Keratinocyte (primary cell): ENCODE measurements around the gene SELENOW. TPM values are rescaled to one million over a fixed set of nuclear protein-coding genes. Genes with fewer than 3 reads are reported as not detected.
"Not testable (repeated sequence)": the region's sequence is repeated elsewhere in the genome, so short reads cannot be mapped to it uniquely, and the experiment has no call there.

Source experiments
- DNase-seq: peaks from one replicate; pipeline ENCODE4 v3.0.0-alpha.2; 2011; ENCODE audit warnings: low read depth, missing footprints, low spot score
- FAIRE-seq: peaks from 2 replicates; lab custom pipeline; 2011; peaks lifted over from hg19 to GRCh38; lab: Jason Lieb, UNC
- H2AFZ ChIP-seq: 2 replicates; pipeline ENCODE4 v1.6.0; 2012; ENCODE audit warnings: low read length, control low read depth, inconsistent platforms; ENCODE audit not compliant: control insufficient read depth
- H3K27ac ChIP-seq: 2 replicates; pipeline ENCODE4 v1.5.1; 2011; ENCODE audit warnings: low read length; ENCODE audit not compliant: control insufficient read depth, insufficient read depth
- H3K27me3 ChIP-seq: 3 replicates; pipeline ENCODE4 v1.6.0; 2011; ENCODE audit warnings: low read length; ENCODE audit not compliant: control insufficient read depth, insufficient read depth; ENCODE audit errors: extremely low read depth
- H3K36me3 ChIP-seq, 2 experiments: 2 replicates in 1 of 2; 3 replicates in 1 of 2; pipeline ENCODE4 v1.5.1; 2011; ENCODE audit warnings: low read length in 2 of 2, mild to moderate bottlenecking in 1 of 2; ENCODE audit not compliant: control insufficient read depth in 2 of 2, insufficient read depth in 2 of 2; ENCODE audit errors: extremely low read depth in 1 of 2
- H3K4me1 ChIP-seq: 3 replicates; pipeline ENCODE4 v1.5.1; 2011; ENCODE audit warnings: low read length; ENCODE audit not compliant: control insufficient read depth, insufficient read depth; ENCODE audit errors: extremely low read depth
- H3K4me2 ChIP-seq: 3 replicates; pipeline ENCODE4 v1.6.0; 2011; ENCODE audit warnings: low read depth, low read length; ENCODE audit not compliant: control insufficient read depth, insufficient read depth; ENCODE audit errors: extremely low read depth
- H3K4me3 ChIP-seq, 3 experiments: fragments of 200-600 bp in 1 of 3; sonication (generic) in 1 of 3; 2 replicates in 2 of 3; 3 replicates in 1 of 3; pipeline ENCODE4 v1.5.1; 2011 to 2016; ENCODE audit warnings: low read length in 3 of 3, mild to moderate bottlenecking in 3 of 3, control low read depth in 2 of 3, inconsistent platforms in 1 of 3, low read depth in 1 of 3, mixed read lengths in 1 of 3, mixed run types in 1 of 3, moderate library complexity in 1 of 3; ENCODE audit not compliant: control insufficient read depth in 2 of 3, insufficient read depth in 2 of 3; ENCODE audit errors: extremely low read depth in 1 of 3
- H3K79me2 ChIP-seq: 2 replicates; pipeline ENCODE4 v1.6.0; 2012; ENCODE audit warnings: low read length; ENCODE audit not compliant: control insufficient read depth, insufficient read depth
- H3K9ac ChIP-seq: 3 replicates; pipeline ENCODE4 v1.6.0; 2011; ENCODE audit warnings: low read length; ENCODE audit not compliant: control insufficient read depth, insufficient read depth; ENCODE audit errors: extremely low read depth
- H3K9me1 ChIP-seq: 3 replicates; pipeline ENCODE4 v1.6.0; 2011; ENCODE audit warnings: low read length; ENCODE audit not compliant: control insufficient read depth, insufficient read depth; ENCODE audit errors: extremely low read depth
- H3K9me3 ChIP-seq: 2 replicates; pipeline ENCODE4 v1.5.1; 2012; ENCODE audit warnings: low read depth, low read length; ENCODE audit not compliant: control insufficient read depth
- H4K20me1 ChIP-seq: 3 replicates; pipeline ENCODE4 v1.6.0; 2011; ENCODE audit warnings: low read length; ENCODE audit not compliant: control insufficient read depth, insufficient read depth; ENCODE audit errors: extremely low read depth
- CTCF ChIP-seq, 3 experiments: IDR thresholded peaks in 1 of 3; conservative IDR thresholded peaks in 1 of 3; optimal IDR thresholded peaks in 1 of 3; 2 replicates in 2 of 3; 3 replicates in 1 of 3; pipeline versions ENCODE3 to v1.5.1; 2011; ENCODE audit warnings: low read length in 3 of 3, mild to moderate bottlenecking in 3 of 3, moderate library complexity in 2 of 3, control low read depth in 1 of 3, inconsistent platforms in 1 of 3; ENCODE audit not compliant: insufficient read depth in 2 of 3; ENCODE audit errors: extremely low read depth in 1 of 3
- EZH2 ChIP-seq: IDR thresholded peaks from one replicate; pipeline ENCODE4 v1.6.1; 2012; ENCODE audit warnings: inconsistent platforms, mild to moderate bottlenecking, low read length, moderate library complexity
- dilution Hi-C: fragments of 300-500 bp; cut with MboI; formaldehyde crosslinking; loops from one replicate; pipeline ENCODE4 v1.7.0; 2020; ENCODE audit warnings: low sequenced_read_pairs; ENCODE audit not compliant: extremely low pct_ligation_motif_present
- polyA plus RNA-seq, 5 experiments: library from polyadenylated mRNA; depleted of rRNA in 3 of 5; stranded (reverse) in 3 of 5; stranded (forward) in 1 of 5; unstranded in 1 of 5; fragments of >200 nt; gene quantifications; 1 replicate in 1 of 5; 2 replicates in 3 of 5; 3 replicates in 1 of 5; pipeline versions ENCODE4 v1.2.1 to v1.2.3, GENCODE V29; 2011 to 2012; ENCODE audit warnings: missing spikeins in 2 of 5, low read depth in 1 of 5, low replicate concordance in 1 of 5

The SELENOW gene
- polyA plus RNA-seq, 1 donor (not counting 4 experiments of a cell fraction or from before 2014, with no cell fraction given): 509 TPM

- no peaks in the 10 kb centered on the region for H3K79me2 ChIP-seq
- no peaks in the 10 kb centered on the region for H3K4me1 ChIP-seq
- no peak overlapping the region for H3K9ac ChIP-seq
- H3K27ac ChIP-seq: no peak overlapping the region
- FAIRE-seq (no peak), DNase-seq (no peak)
- TF ChIP-seq CTCF (optimal IDR thresholded peaks at IDR 0.05 in 1 of 3, IDR thresholded peaks at IDR 0.05 in 1 of 3, conservative IDR thresholded peaks at IDR 0.05 in 1 of 3; ENCODE audit: extremely low read depth in 1 of 3, insufficient read depth in 2 of 3, low read length in 3 of 3): peak; percentile 36 to 81 (median 76)
- no peak for TF ChIP-seq EZH2
- dilution Hi-C loops: no loop called here
- no peaks in the 10 kb centered on the region for H3K9me3 ChIP-seq
- H2AFZ ChIP-seq: no peak overlapping the region
- H4K20me1 ChIP-seq: no peaks in the 10 kb centered on the region
- H3K4me3 ChIP-seq: no peak overlapping the region
- H3K36me3 ChIP-seq: no peaks in the 10 kb centered on the region
- H3K9me1 ChIP-seq: no peaks in the 10 kb centered on the region
- no peaks in the 10 kb centered on the region for H3K27me3 ChIP-seq
- no peak overlapping the region for H3K4me2 ChIP-seq
These were observed 34.9 kb downstream of the SELENOW start for GRCh38 chr19:47813304-47813994.

GRCh38 chr19:47813995-47814328 is 35.5 kb downstream of the SELENOW start:
- Histone ChIP-seq H2AFZ (no peak overlapping the region), H3K4me3 (no peak overlapping the region), H3K27ac (no peak overlapping the region), H3K27me3 (no peaks in the 10 kb centered on the region), H3K4me2 (no peak overlapping the region), H3K4me1 (no peaks in the 10 kb centered on the region), H3K79me2 (no peaks in the 10 kb centered on the region), H3K9me3 (no peaks in the 10 kb centered on the region), H3K9ac (no peak overlapping the region), H4K20me1 (no peaks in the 10 kb centered on the region), H3K36me3 (no peaks in the 10 kb centered on the region), H3K9me1 (no peaks in the 10 kb centered on the region)
- FAIRE-seq (no peak), DNase-seq (no peak)
- TF ChIP-seq CTCF (optimal IDR thresholded peaks at IDR 0.05 in 1 of 3, IDR thresholded peaks at IDR 0.05 in 1 of 3, conservative IDR thresholded peaks at IDR 0.05 in 1 of 3; ENCODE audit: extremely low read depth in 1 of 3, insufficient read depth in 2 of 3, low read length in 3 of 3) (no peak), EZH2 (no peak)
- dilution Hi-C loops: no loop called here

DNA sequence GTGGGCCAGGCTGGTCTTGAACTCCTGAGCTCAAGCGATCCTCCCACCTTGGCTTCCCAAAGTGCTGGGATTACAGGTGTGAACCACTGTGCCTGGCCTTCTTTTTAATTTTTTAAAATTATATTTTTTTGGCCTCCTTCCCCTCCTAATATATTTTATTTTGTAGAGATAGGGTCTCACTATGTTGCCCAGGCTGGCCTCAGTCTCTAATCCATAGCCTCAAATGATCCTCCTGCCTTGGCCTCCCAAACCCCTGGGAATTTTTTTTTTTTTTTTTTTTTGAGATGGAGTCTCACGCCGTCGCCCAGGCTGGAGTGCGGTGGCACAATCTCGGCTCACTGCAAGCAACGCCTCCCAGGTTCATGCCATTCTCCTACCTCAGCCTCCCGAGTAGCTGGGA is 37.8 kb downstream of the SELENOW start:
- H3K4me3 ChIP-seq, H3K9me1 ChIP-seq, H3K9ac ChIP-seq, H4K20me1 ChIP-seq, DNase-seq, H2AFZ ChIP-seq, H3K27ac ChIP-seq, H3K36me3 ChIP-seq, H3K4me1 ChIP-seq, FAIRE-seq, H3K9me3 ChIP-seq, H3K4me2 ChIP-seq, dilution Hi-C loops, H3K79me2 ChIP-seq: not testable (repeated sequence)
- peaks cover 12% of the 10 kb centered on the region for H3K27me3 ChIP-seq

DNA sequence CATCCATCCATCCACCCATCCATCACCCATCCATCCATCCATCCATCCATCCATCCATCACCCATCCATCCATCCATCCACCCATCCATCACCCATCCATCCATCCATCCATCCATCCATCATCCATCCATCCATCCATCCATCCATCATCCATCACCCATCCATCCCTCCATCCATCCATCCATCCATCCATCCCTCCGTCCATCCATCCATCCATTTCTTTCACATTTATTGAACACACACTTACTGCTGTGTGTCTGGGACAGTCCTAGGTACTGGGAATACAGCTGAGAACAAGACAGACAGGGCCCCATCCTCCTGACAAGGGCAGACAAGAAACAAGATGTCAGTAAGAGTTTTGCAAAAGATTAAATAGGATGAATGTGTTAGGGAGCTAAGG is 39.7 kb downstream of the SELENOW start:
- H3K9me1 ChIP-seq, FAIRE-seq, H3K79me2 ChIP-seq, H3K4me2 ChIP-seq, DNase-seq, H3K4me3 ChIP-seq, H2AFZ ChIP-seq, H3K4me1 ChIP-seq, H3K9ac ChIP-seq, H3K9me3 ChIP-seq, H3K27ac ChIP-seq, H4K20me1 ChIP-seq, H3K36me3 ChIP-seq, dilution Hi-C loops: not testable (repeated sequence)
- H3K27me3 ChIP-seq: peaks cover 12% of the 10 kb centered on the region
